Spleen (tissue), 11 donors: ENCODE measurements around the gene COL25A1. TPM values are rescaled to one million over a fixed set of nuclear protein-coding genes. Genes with fewer than 3 reads are reported as not detected.

ENCODE experiments used
- DNase-seq: peaks from one replicate; pipeline ENCODE4 v3.0.0-alpha.2; 2020
- H3K27ac ChIP-seq, 8 donors: fragments of 200-600 bp; sonication (generic) in 7 of 8; 1 replicate in 4 of 8; 2 replicates in 4 of 8; pipeline versions ENCODE4 v1.5.0 to v1.8.0; 2016 to 2021; ENCODE audit warnings: inconsistent platforms in 4 of 8, mild to moderate bottlenecking in 4 of 8, moderate library complexity in 1 of 8
- H3K27me3 ChIP-seq, 7 donors: fragments of 200-600 bp; sonication (generic) in 6 of 7; replicated peaks in 1 of 7; 1 replicate in 4 of 7; 2 replicates in 3 of 7; pipeline versions ENCODE4 v1.5.0 to v1.8.0; 2016 to 2021; ENCODE audit warnings: inconsistent platforms in 3 of 7, mild to moderate bottlenecking in 1 of 7
- H3K36me3 ChIP-seq, 6 donors: fragments of 200-600 bp; sonication (generic) in 5 of 6; 1 replicate in 4 of 6; 2 replicates in 2 of 6; pipeline versions ENCODE4 v1.5.0 to v1.8.0; 2016 to 2021; ENCODE audit warnings: inconsistent platforms in 2 of 6
- H3K4me1 ChIP-seq, 6 donors: fragments of 200-600 bp; sonication (generic) in 5 of 6; 1 replicate in 3 of 6; 2 replicates in 3 of 6; pipeline versions ENCODE4 v1.5.0 to v1.8.0; 2016 to 2021; ENCODE audit warnings: inconsistent platforms in 3 of 6
- H3K4me3 ChIP-seq, 8 donors: fragments of 200-600 bp; sonication (generic) in 7 of 8; 1 replicate in 4 of 8; 2 replicates in 4 of 8; pipeline versions ENCODE4 v1.5.0 to v1.8.0; 2016 to 2021; ENCODE audit warnings: inconsistent platforms in 4 of 8, mild to moderate bottlenecking in 4 of 8, moderate library complexity in 2 of 8
- H3K9me3 ChIP-seq, 8 donors: fragments of 200-600 bp; sonication (generic) in 7 of 8; 1 replicate in 4 of 8; 2 replicates in 4 of 8; pipeline versions ENCODE4 v1.5.0 to v1.8.0; 2016 to 2021; ENCODE audit warnings: inconsistent platforms in 4 of 8
- CTCF ChIP-seq, 11 experiments: fragments of 200-600 bp in 7 of 11; fragments of 450-650 bp in 4 of 11; sonication (generic) in 4 of 11; IDR thresholded peaks in 8 of 11; conservative IDR thresholded peaks in 3 of 11; 1 replicate in 7 of 11; 2 replicates in 4 of 11; pipeline versions ENCODE4 v1.4.0 to v1.8.0; 2016 to 2021; ENCODE audit warnings: antibody characterized with exemption in 11 of 11, inconsistent platforms in 4 of 11, mild to moderate bottlenecking in 1 of 11
- POLR2A ChIP-seq, 3 donors: fragments of 450-650 bp; IDR thresholded peaks; one replicate each; pipeline ENCODE4 v1.5.1; 2017; ENCODE audit warnings: antibody characterized with exemption in 3 of 3, mild to moderate bottlenecking in 1 of 3
- POLR2AphosphoS5 ChIP-seq, 3 donors: sonication (generic); formaldehyde crosslinking; IDR thresholded peaks; one replicate each; pipeline ENCODE4 v1.5.1; 2017; ENCODE audit warnings: antibody characterized with exemption in 3 of 3
- WGBS, 5 donors: extraction: QIAGEN DNeasy Blood & Tissue Kit in 3 of 5; methylation state at CpG; one replicate each; pipeline versions ENCODE4 v1.1.5 to v1.1.7; 2013 to 2018; 5-methylcytosine and 5-hydroxymethylcytosine counted together
- intact Hi-C: fragments of 100-400 bp; cut with DNase I; formaldehyde crosslinking; loops from one replicate; pipeline ENCODE4 v1.15.0; 2023; ENCODE audit warnings: low total_unique reads
- polyA plus RNA-seq, 3 donors: library from polyadenylated mRNA; stranded (reverse); fragments of 200-250 nt; gene quantifications; one replicate each; pipeline ENCODE4 v1.2.1, GENCODE V29; 2013
- total RNA-seq, 7 donors: library from RNA; depleted of rRNA in 3 of 7; stranded (reverse); fragments of >200 nt in 3 of 7; fragmentation: NEBNext Ultra II Directional in 4 of 7; extraction: Animal tissue kit (Norgen Biotek cat#: 25700) in 4 of 7; gene quantifications; one replicate each; pipeline versions ENCODE4 v1.1.0 to v1.2.1, GENCODE V29; 2016 to 2021
- donor health status: healthy with polysubstance abuse.
- donor health status: DM: no; HTN: no; CAD: no; lungs with moderate emphysema.
- donor health status: DM: no; HTN: no; CAD: no.
- donor health status: Bipolar disorder and iron deficiency.
- donor health status: healthy.
- donor health status: DM: no; HTN: no; CAD: no.
- donor health status: DM: yes; HTN: yes; CAD: no.

The COL25A1 gene
- total and polyA plus RNA-seq, 10 donors, result 0.06 to 1.9 (median 0.57) TPM; not detected in 1

- Histone ChIP-seq H3K27me3 (peaks cover 0 to 9% (median 0%) of the 10 kb centered on the region in 7 donors), H3K36me3 (no peaks in the 10 kb centered on the region), H3K9me3 (no peaks in the 10 kb centered on the region), H3K4me1 (peaks cover 0 to 7% (median 0%) of the 10 kb centered on the region in 6 donors), H3K27ac (no peak overlapping the region), H3K4me3 (no peak overlapping the region)
- 79 to 95% (median 85%) methylated on average over 3 of the region's 3 CpGs for WGBS, 5 donors
- no peak for DNase-seq
- intact Hi-C loops, result no loop called here
- TF ChIP-seq POLR2AphosphoS5 (IDR thresholded peaks at IDR 0.05) (no peak), CTCF (IDR thresholded peaks at IDR 0.05 in 8 of 11, conservative IDR thresholded peaks at IDR 0.05 in 3 of 11) (no peak), POLR2A (IDR thresholded peaks at IDR 0.05) (no peak)
Measured at GRCh38 chr4:109290918-109291317, 11.5 kb downstream of the COL25A1 start.

- no peaks in the 10 kb centered on the region for H3K27me3 ChIP-seq
- H3K36me3 ChIP-seq, result no peaks in the 10 kb centered on the region
- no peak for TF ChIP-seq POLR2AphosphoS5 (IDR thresholded peaks at IDR 0.05)
- no peak for TF ChIP-seq POLR2A (IDR thresholded peaks at IDR 0.05)
- TF ChIP-seq CTCF (IDR thresholded peaks at IDR 0.05 in 8 of 11, conservative IDR thresholded peaks at IDR 0.05 in 3 of 11), result no peak
- H3K9me3 ChIP-seq, result no peaks in the 10 kb centered on the region
- intact Hi-C loops, result no loop called here
- no peaks in the 10 kb centered on the region for H3K4me1 ChIP-seq
- no peak overlapping the region for H3K27ac ChIP-seq
- WGBS, 5 donors, result 27 to 42% (median 35%) methylated on average over 3 of the region's 3 CpGs
- no peak overlapping the region for H3K4me3 ChIP-seq
- DNase-seq, result no peak
Measured at GRCh38 chr4:109278594-109279031, 23.8 kb downstream of the COL25A1 start.

GRCh38 chr4:109276482-109277095 lies 25.9 kb downstream of the COL25A1 start:
- no peaks in the 10 kb centered on the region for H3K9me3 ChIP-seq
- TF ChIP-seq POLR2A (IDR thresholded peaks at IDR 0.05), result no peak
- TF ChIP-seq POLR2AphosphoS5 (IDR thresholded peaks at IDR 0.05), result no peak
- TF ChIP-seq CTCF (IDR thresholded peaks at IDR 0.05 in 8 of 11, conservative IDR thresholded peaks at IDR 0.05 in 3 of 11), result no peak
- DNase-seq, result no peak
- no peaks in the 10 kb centered on the region for H3K36me3 ChIP-seq
- no peaks in the 10 kb centered on the region for H3K4me1 ChIP-seq
- WGBS, 5 donors, result 84 to 89% (median 87%) methylated on average over 5 of the region's 5 CpGs
- H3K4me3 ChIP-seq, result no peak overlapping the region
- H3K27ac ChIP-seq, result no peak overlapping the region
- intact Hi-C loops, result no loop called here
- no peaks in the 10 kb centered on the region for H3K27me3 ChIP-seq

- Histone ChIP-seq H3K36me3 (no peaks in the 10 kb centered on the region), H3K27me3 (no peaks in the 10 kb centered on the region), H3K4me3 (no peak overlapping the region), H3K4me1 (no peaks in the 10 kb centered on the region), H3K9me3 (no peaks in the 10 kb centered on the region), H3K27ac (no peak overlapping the region)
- DNase-seq, result no peak
- TF ChIP-seq POLR2A (IDR thresholded peaks at IDR 0.05) (no peak), POLR2AphosphoS5 (IDR thresholded peaks at IDR 0.05) (no peak), CTCF (IDR thresholded peaks at IDR 0.05 in 8 of 11, conservative IDR thresholded peaks at IDR 0.05 in 3 of 11) (no peak)
- WGBS, 5 donors, result 81 to 91% (median 86%) methylated on average over 6 of the region's 6 CpGs
- intact Hi-C loops, result no loop called here
Measured at GRCh38 chr4:109275066-109275745, 27.3 kb downstream of the COL25A1 start.
